Measurements from ENCODE around the gene SCMH1. TPM values are rescaled to one million over a fixed set of nuclear protein-coding genes. Genes with fewer than 3 reads are reported as not detected.
"Not testable (repeated sequence)": the region's sequence is repeated elsewhere in the genome, so short reads cannot be mapped to it uniquely, and the experiment has no call there.

The SCMH1 gene
- total RNA-seq, 1 donor from 2014 or later: 18.4 TPM

DNA sequence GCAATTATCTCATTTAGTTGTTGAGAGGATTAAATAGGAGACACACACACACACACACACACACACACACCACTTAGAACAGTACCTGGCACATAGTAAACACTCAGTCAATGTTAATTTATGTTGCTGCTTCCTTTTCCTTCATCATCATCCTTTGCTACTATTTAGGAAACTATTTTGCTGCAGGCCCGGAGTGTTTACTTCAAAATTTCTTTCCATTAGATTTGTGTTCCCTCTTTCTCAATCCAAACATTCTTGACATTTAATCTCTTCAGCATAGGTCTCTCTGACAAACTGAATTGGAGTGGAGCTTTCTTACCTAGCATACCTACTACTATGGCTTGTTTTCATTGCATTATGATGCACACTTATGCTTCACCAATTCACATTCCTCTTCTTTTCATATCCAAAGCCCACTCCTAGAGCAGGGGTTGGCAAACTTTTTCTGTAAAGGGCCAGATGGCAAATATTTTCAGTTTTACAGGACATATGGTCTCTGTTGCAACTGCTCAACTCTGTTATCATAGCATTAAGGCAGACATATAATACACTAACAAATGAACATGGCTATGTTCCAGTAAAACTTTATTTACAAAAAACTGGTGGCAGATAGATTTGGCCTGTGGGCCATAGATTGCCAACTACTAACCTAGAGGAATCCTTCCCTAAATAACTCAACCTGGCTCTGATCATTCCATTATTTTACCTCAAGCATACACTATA is 49.5 kb downstream of the SCMH1 start:
- no peaks in the 10 kb centered on the region for H3K9me3 ChIP-seq (ENCODE audit: insufficient read depth, low read depth, low read length)
- H4K20me1 ChIP-seq (ENCODE audit: insufficient read depth, low read length): peaks cover 12% of the 10 kb centered on the region
- H3K4me1 ChIP-seq (ENCODE audit: insufficient read depth, low read length): no peaks in the 10 kb centered on the region
- no peak overlapping the region for H3K27ac ChIP-seq (ENCODE audit: low read depth, low read length)
- no peak overlapping the region for H3K4me2 ChIP-seq (ENCODE audit: low read length)
- H2AFZ ChIP-seq (ENCODE audit: low read depth, low read length): no peak overlapping the region
- no peak overlapping the region for H3K4me3 ChIP-seq (ENCODE audit: insufficient read depth, low read depth, low read length)
- Mint-ChIP-seq H3K4me3 (ENCODE audit: unreplicated experiment) (no peak overlapping the region), H3K9me3 (ENCODE audit: unreplicated experiment) (no peaks in the 10 kb centered on the region), H3K4me1 (ENCODE audit: low read depth, unreplicated experiment) (no peaks in the 10 kb centered on the region), H3K27me3 (ENCODE audit: low read depth, unreplicated experiment) (no peaks in the 10 kb centered on the region), H3K36me3 (ENCODE audit: low read depth, unreplicated experiment) (no peaks in the 10 kb centered on the region), H3K27ac (ENCODE audit: unreplicated experiment) (no peak overlapping the region)
- TF ChIP-seq CTCF (IDR thresholded peaks at IDR 0.05; ENCODE audit: insufficient read depth, low read depth, low read length) (no peak), EZH2 (IDR thresholded peaks at IDR 0.05; ENCODE audit: insufficient read depth, low read length) (no peak)
- H3K36me3 ChIP-seq (ENCODE audit: insufficient read depth, low read length): no peaks in the 10 kb centered on the region
- DNase-seq (ENCODE audit: low read depth): no peak
- no peaks in the 10 kb centered on the region for H3K27me3 ChIP-seq (ENCODE audit: insufficient read depth, low read length)
- no peak for FAIRE-seq
- no peaks in the 10 kb centered on the region for H3K79me2 ChIP-seq (ENCODE audit: insufficient read depth, low read length)
- no peak overlapping the region for H3K9ac ChIP-seq (ENCODE audit: low read length)

GRCh38 chr1:41184446-41184845 is 57.7 kb downstream of the SCMH1 start:
- no peaks in the 10 kb centered on the region for H3K4me1 ChIP-seq (ENCODE audit: insufficient read depth, low read length)
- H3K27ac ChIP-seq (ENCODE audit: low read depth, low read length): no peak overlapping the region
- TF ChIP-seq CTCF (IDR thresholded peaks at IDR 0.05; ENCODE audit: insufficient read depth, low read depth, low read length): no peak
- no peak for TF ChIP-seq EZH2 (IDR thresholded peaks at IDR 0.05; ENCODE audit: insufficient read depth, low read length)
- H4K20me1 ChIP-seq (ENCODE audit: insufficient read depth, low read length): no peaks in the 10 kb centered on the region
- no peaks in the 10 kb centered on the region for H3K79me2 ChIP-seq (ENCODE audit: insufficient read depth, low read length)
- H3K27me3 Mint-ChIP-seq (ENCODE audit: low read depth, unreplicated experiment): no peaks in the 10 kb centered on the region
- H3K27me3 ChIP-seq (ENCODE audit: insufficient read depth, low read length): no peaks in the 10 kb centered on the region
- no peaks in the 10 kb centered on the region for H3K4me1 Mint-ChIP-seq (ENCODE audit: low read depth, unreplicated experiment)
- H3K9me3 ChIP-seq (ENCODE audit: insufficient read depth, low read depth, low read length): no peaks in the 10 kb centered on the region
- H3K9ac ChIP-seq (ENCODE audit: low read length): no peak overlapping the region
- no peak overlapping the region for H3K4me2 ChIP-seq (ENCODE audit: low read length)
- H3K9me3 Mint-ChIP-seq (ENCODE audit: unreplicated experiment): no peaks in the 10 kb centered on the region
- peaks cover 4% of the 10 kb centered on the region for H3K36me3 Mint-ChIP-seq (ENCODE audit: low read depth, unreplicated experiment)
- no peak overlapping the region for H2AFZ ChIP-seq (ENCODE audit: low read depth, low read length)
- H3K27ac Mint-ChIP-seq (ENCODE audit: unreplicated experiment): no peak overlapping the region
- no peak for FAIRE-seq
- H3K36me3 ChIP-seq (ENCODE audit: insufficient read depth, low read length): no peaks in the 10 kb centered on the region
- no peak overlapping the region for H3K4me3 ChIP-seq (ENCODE audit: insufficient read depth, low read depth, low read length)
- DNase-seq (ENCODE audit: low read depth): no peak
- H3K4me3 Mint-ChIP-seq (ENCODE audit: unreplicated experiment): no peak overlapping the region

- not testable (repeated sequence) for H4K20me1 ChIP-seq (ENCODE audit: insufficient read depth, low read length); H3K4me3 ChIP-seq (ENCODE audit: insufficient read depth, low read depth, low read length); H3K27me3 ChIP-seq (ENCODE audit: insufficient read depth, low read length); H3K4me1 Mint-ChIP-seq (ENCODE audit: low read depth, unreplicated experiment); H3K4me1 ChIP-seq (ENCODE audit: insufficient read depth, low read length); H3K9ac ChIP-seq (ENCODE audit: low read length); H3K36me3 Mint-ChIP-seq (ENCODE audit: low read depth, unreplicated experiment); H3K27me3 Mint-ChIP-seq (ENCODE audit: low read depth, unreplicated experiment); H3K9me3 ChIP-seq (ENCODE audit: insufficient read depth, low read depth, low read length); H3K4me2 ChIP-seq (ENCODE audit: low read length); H3K79me2 ChIP-seq (ENCODE audit: insufficient read depth, low read length); H3K27ac ChIP-seq (ENCODE audit: low read depth, low read length); H3K36me3 ChIP-seq (ENCODE audit: insufficient read depth, low read length); H2AFZ ChIP-seq (ENCODE audit: low read depth, low read length); H3K27ac Mint-ChIP-seq (ENCODE audit: unreplicated experiment); H3K9me3 Mint-ChIP-seq (ENCODE audit: unreplicated experiment); H3K4me3 Mint-ChIP-seq (ENCODE audit: unreplicated experiment); FAIRE-seq; DNase-seq (ENCODE audit: low read depth)
These were observed 63.9 kb downstream of the SCMH1 start for GRCh38 chr1:41178230-41178629.
